Lower leg skin (tissue), 3 donors: ENCODE data around the gene OR52E4.

ENCODE experiments used
- POLR2A ChIP-seq, 2 donors: fragments of 450-650 bp; IDR thresholded peaks; one replicate each; pipeline ENCODE4 v1.6.1; 2016 to 2017; ENCODE audit warnings: antibody characterized with exemption in 2 of 2, mild to moderate bottlenecking in 1 of 2, moderate library complexity in 1 of 2
- TF ChIP-seq, protein P1 (sequence below), 3 donors: fragments of 450-650 bp; IDR thresholded peaks; one replicate each; pipeline ENCODE4 v1.5.1; 2016; ENCODE audit warnings: antibody characterized with exemption in 3 of 3, mild to moderate bottlenecking in 3 of 3, moderate library complexity in 2 of 3

DNA sequence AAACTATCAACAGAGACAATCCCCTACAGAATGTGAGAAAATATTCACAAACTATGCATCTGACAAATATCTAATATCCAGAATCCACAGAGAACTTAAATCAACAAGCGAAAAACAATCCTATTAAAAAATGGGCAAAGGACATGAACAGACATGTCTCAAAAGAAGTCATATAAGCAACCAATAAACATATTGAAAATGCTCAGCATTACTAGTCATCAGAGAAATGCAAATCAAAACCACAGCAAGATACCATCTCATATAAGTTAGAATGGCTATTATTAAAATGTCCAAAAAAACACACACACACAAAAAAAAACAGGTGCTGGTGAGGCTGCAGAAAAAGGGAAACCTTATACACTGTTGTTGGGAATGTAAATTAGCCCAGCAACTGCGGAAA, 14.6 kb upstream of the OR52E4 start:
- TF ChIP-seq, protein P1, sequence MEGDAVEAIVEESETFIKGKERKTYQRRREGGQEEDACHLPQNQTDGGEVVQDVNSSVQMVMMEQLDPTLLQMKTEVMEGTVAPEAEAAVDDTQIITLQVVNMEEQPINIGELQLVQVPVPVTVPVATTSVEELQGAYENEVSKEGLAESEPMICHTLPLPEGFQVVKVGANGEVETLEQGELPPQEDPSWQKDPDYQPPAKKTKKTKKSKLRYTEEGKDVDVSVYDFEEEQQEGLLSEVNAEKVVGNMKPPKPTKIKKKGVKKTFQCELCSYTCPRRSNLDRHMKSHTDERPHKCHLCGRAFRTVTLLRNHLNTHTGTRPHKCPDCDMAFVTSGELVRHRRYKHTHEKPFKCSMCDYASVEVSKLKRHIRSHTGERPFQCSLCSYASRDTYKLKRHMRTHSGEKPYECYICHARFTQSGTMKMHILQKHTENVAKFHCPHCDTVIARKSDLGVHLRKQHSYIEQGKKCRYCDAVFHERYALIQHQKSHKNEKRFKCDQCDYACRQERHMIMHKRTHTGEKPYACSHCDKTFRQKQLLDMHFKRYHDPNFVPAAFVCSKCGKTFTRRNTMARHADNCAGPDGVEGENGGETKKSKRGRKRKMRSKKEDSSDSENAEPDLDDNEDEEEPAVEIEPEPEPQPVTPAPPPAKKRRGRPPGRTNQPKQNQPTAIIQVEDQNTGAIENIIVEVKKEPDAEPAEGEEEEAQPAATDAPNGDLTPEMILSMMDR (IDR thresholded peaks at IDR 0.05), result no peak
- no peak for TF ChIP-seq POLR2A (IDR thresholded peaks at IDR 0.05)
